Activated CD4-positive, alpha-beta T cell treated with anti-CD3 and anti-CD28 coated beads for 36 hours (primary cell): ENCODE measurements around the gene VSTM2B. TPM values are rescaled to one million over a fixed set of nuclear protein-coding genes. Genes with fewer than 3 reads are reported as not detected.

Experiments used
- ATAC-seq: fragments of 200-7000 bp; cut with Tn5 transposase; one replicate; pipeline ENCODE4 v1.10.0; 2021; ENCODE audit warnings: mild to moderate bottlenecking, moderate library complexity
- CTCF ChIA-PET: fragments of 350-600 bp; sonication (Branson Sonifier 250); formaldehyde crosslinking; loops from one replicate; lab custom pipeline; 2021; ENCODE audit warnings: antibody characterized with exemption; lab: Charles Lee
- POLR2A ChIA-PET: fragments of 350-600 bp; sonication (Branson Sonifier 250); formaldehyde crosslinking; loops from one replicate; lab custom pipeline; 2021; ENCODE audit warnings: antibody characterized with exemption, inconsistent platforms; lab: Charles Lee
- DNase-seq: peaks from one replicate; pipeline ENCODE4 v3.0.0-alpha.2; 2020
- H3K27ac Mint-ChIP-seq: one replicate; pipeline ENCODE4 v1.8.0; 2021; ENCODE audit warnings: mixed read lengths
- H3K27me3 Mint-ChIP-seq: one replicate; pipeline ENCODE4 v1.8.0; 2021; ENCODE audit warnings: mixed read lengths
- H3K36me3 Mint-ChIP-seq: one replicate; pipeline ENCODE4 v1.8.0; 2021; ENCODE audit warnings: low read depth, mixed read lengths
- H3K4me1 Mint-ChIP-seq: one replicate; pipeline ENCODE4 v1.8.0; 2021; ENCODE audit warnings: mixed read lengths
- H3K4me3 Mint-ChIP-seq: one replicate; pipeline ENCODE4 v1.8.0; 2021; ENCODE audit warnings: mild to moderate bottlenecking, moderate library complexity, mixed read lengths
- H3K9me3 Mint-ChIP-seq: one replicate; pipeline ENCODE4 v1.8.0; 2021; ENCODE audit warnings: low read depth, mixed read lengths
- intact Hi-C, 2 experiments: fragments of 100-400 bp; cut with DNase I in 1 of 2; cut with micrococcal nuclease in 1 of 2; formaldehyde crosslinking; loops; one replicate each; pipeline versions ENCODE4 v1.14.2 to v1.15.1; 2022 to 2024; cut with DNase I, micrococcal nuclease
- total RNA-seq, 2 experiments: library from RNA; stranded (reverse); gene quantifications; one replicate each; pipeline ENCODE4 v1.2.3, GENCODE V29; 2021

VSTM2B gene
- total RNA-seq, 2 experiments from 2014 or later: not detected

GRCh38 chr19:29563486-29564101 is 37.8 kb downstream of the VSTM2B start:
- DNase-seq (no peak), ATAC-seq (no peak)
- intact Hi-C loops: loop anchor here in 1 of 2 experiments (1.0 kb wide), 1 partner anchor 13 kb away; no protein-coding TSS in a partner anchor
- peaks cover 8% of the 10 kb centered on the region for H3K9me3 Mint-ChIP-seq
- no peak overlapping the region for H3K4me3 Mint-ChIP-seq
- POLR2A ChIA-PET: no interaction called here
- no peaks in the 10 kb centered on the region for H3K36me3 Mint-ChIP-seq
- CTCF ChIA-PET: no interaction called here
- peaks cover 12% of the 10 kb centered on the region for H3K4me1 Mint-ChIP-seq
- H3K27me3 Mint-ChIP-seq: peaks cover 30% of the 10 kb centered on the region
- no peak overlapping the region for H3K27ac Mint-ChIP-seq

- DNase-seq (peak; percentile 26), ATAC-seq (peak; percentile 76)
- CTCF ChIA-PET: interaction anchor here (1.3 kb wide), 1 partner anchor 23 kb away, joined by 4 read pairs; no protein-coding TSS in a partner anchor
- H3K9me3 Mint-ChIP-seq: peaks cover 4% of the 10 kb centered on the region
- POLR2A ChIA-PET: no interaction called here
- no peaks in the 10 kb centered on the region for H3K36me3 Mint-ChIP-seq
- H3K4me3 Mint-ChIP-seq: no peak overlapping the region
- no peak overlapping the region for H3K27ac Mint-ChIP-seq
- H3K4me1 Mint-ChIP-seq: peaks cover 12% of the 10 kb centered on the region
- H3K27me3 Mint-ChIP-seq: peaks cover 30% of the 10 kb centered on the region
- intact Hi-C loops: loop anchor here in 1 of 2 experiments (1.0 kb wide), 1 partner anchor 12 kb away; no protein-coding TSS in a partner anchor
These were observed 38.8 kb downstream of the VSTM2B start for GRCh38 chr19:29564574-29565005.

GRCh38 chr19:29565171-29565570 is 39.4 kb downstream of the VSTM2B start:
- ATAC-seq: peak; percentile 11

GRCh38 chr19:29566496-29567054 is 40.8 kb downstream of the VSTM2B start:
- ATAC-seq (no peak), DNase-seq (no peak)
- CTCF ChIA-PET: interaction anchor here (0.7 kb wide), 1 partner anchor 11 kb away, joined by 3 read pairs; no protein-coding TSS in a partner anchor
- Mint-ChIP-seq H3K27me3 (peaks cover 38% of the 10 kb centered on the region), H3K36me3 (no peaks in the 10 kb centered on the region), H3K9me3 (no peaks in the 10 kb centered on the region), H3K27ac (no peak overlapping the region), H3K4me1 (peaks cover 12% of the 10 kb centered on the region), H3K4me3 (no peak overlapping the region)
- intact Hi-C loops: no loop called here
- POLR2A ChIA-PET: no interaction called here

More at GRCh38 chr19:29565171-29565570, 39.4 kb downstream of the VSTM2B start:
- Mint-ChIP-seq H3K4me3 (no peak overlapping the region), H3K27me3 (peaks cover 33% of the 10 kb centered on the region), H3K4me1 (peaks cover 12% of the 10 kb centered on the region), H3K9me3 (peaks cover 2% of the 10 kb centered on the region), H3K36me3 (no peaks in the 10 kb centered on the region), H3K27ac (no peak overlapping the region)
- intact Hi-C loops: no loop called here
- DNase-seq: no peak
- ChIA-PET CTCF (interaction anchor here (1.3 kb wide), 1 partner anchor 22 kb away, joined by 4 read pairs; no protein-coding TSS in a partner anchor), POLR2A (interaction anchor here (0.5 to 0.7 kb wide), 2 partner anchors 34 to 261 kb away, joined by 3 to 9 read pairs; no protein-coding TSS in a partner anchor)

GRCh38 chr19:29567366-29567915 is 41.6 kb downstream of the VSTM2B start:
- intact Hi-C loops: no loop called here
- Mint-ChIP-seq H3K9me3 (no peaks in the 10 kb centered on the region), H3K27me3 (peaks cover 42% of the 10 kb centered on the region), H3K4me1 (peaks cover 12% of the 10 kb centered on the region), H3K27ac (no peak overlapping the region), H3K4me3 (no peak overlapping the region), H3K36me3 (no peaks in the 10 kb centered on the region)
- DNase-seq: no peak
- ChIA-PET POLR2A (no interaction called here), CTCF (no interaction called here)
- no peak for ATAC-seq

- no peak overlapping the region for H3K4me3 Mint-ChIP-seq
- ATAC-seq: no peak
- no peaks in the 10 kb centered on the region for H3K9me3 Mint-ChIP-seq
- H3K27me3 Mint-ChIP-seq: peaks cover 40% of the 10 kb centered on the region
- intact Hi-C loops: no loop called here
- no peaks in the 10 kb centered on the region for H3K36me3 Mint-ChIP-seq
- peaks cover 12% of the 10 kb centered on the region for H3K4me1 Mint-ChIP-seq
- POLR2A ChIA-PET: no interaction called here
- DNase-seq: no peak
- CTCF ChIA-PET: interaction anchor here (0.7 kb wide), 1 partner anchor 56 kb away, joined by 3 read pairs; no protein-coding TSS in a partner anchor
- no peak overlapping the region for H3K27ac Mint-ChIP-seq
These were observed 42.5 kb downstream of the VSTM2B start for GRCh38 chr19:29568036-29569025.

- ChIA-PET CTCF (interaction anchor here (0.7 kb wide), 1 partner anchor 55 kb away, joined by 3 read pairs; no protein-coding TSS in a partner anchor), POLR2A (no interaction called here)
- ATAC-seq (no peak), DNase-seq (no peak)
- intact Hi-C loops: no loop called here
- no peak overlapping the region for H3K4me3 Mint-ChIP-seq
- no peaks in the 10 kb centered on the region for H3K36me3 Mint-ChIP-seq
- H3K4me1 Mint-ChIP-seq: peaks cover 12% of the 10 kb centered on the region
- no peak overlapping the region for H3K27ac Mint-ChIP-seq
- peaks cover 45% of the 10 kb centered on the region for H3K27me3 Mint-ChIP-seq
- no peaks in the 10 kb centered on the region for H3K9me3 Mint-ChIP-seq
These were observed 43.5 kb downstream of the VSTM2B start for GRCh38 chr19:29569038-29569911.

- ChIA-PET POLR2A (no interaction called here), CTCF (no interaction called here)
- intact Hi-C loops: no loop called here
- Mint-ChIP-seq H3K36me3 (no peaks in the 10 kb centered on the region), H3K27me3 (peaks cover 49% of the 10 kb centered on the region), H3K4me3 (no peak overlapping the region), H3K4me1 (peaks cover 10% of the 10 kb centered on the region), H3K27ac (no peak overlapping the region), H3K9me3 (no peaks in the 10 kb centered on the region)
- DNase-seq (no peak), ATAC-seq (no peak)
These were observed 45.4 kb downstream of the VSTM2B start for GRCh38 chr19:29571181-29571580.

GRCh38 chr19:29573486-29573885 is 47.7 kb downstream of the VSTM2B start:
- POLR2A ChIA-PET: no interaction called here
- DNase-seq (no peak), ATAC-seq (no peak)
- H3K27ac Mint-ChIP-seq: no peak overlapping the region
- peaks cover 26% of the 10 kb centered on the region for H3K4me1 Mint-ChIP-seq
- no peaks in the 10 kb centered on the region for H3K9me3 Mint-ChIP-seq
- intact Hi-C loops: no loop called here
- H3K36me3 Mint-ChIP-seq: no peaks in the 10 kb centered on the region
- peaks cover 54% of the 10 kb centered on the region for H3K27me3 Mint-ChIP-seq
- CTCF ChIA-PET: no interaction called here
- no peak overlapping the region for H3K4me3 Mint-ChIP-seq

GRCh38 chr19:29574510-29574909 is 48.7 kb downstream of the VSTM2B start:
- Mint-ChIP-seq H3K27ac (no peak overlapping the region), H3K27me3 (peaks cover 61% of the 10 kb centered on the region), H3K36me3 (no peaks in the 10 kb centered on the region), H3K4me1 (peaks cover 26% of the 10 kb centered on the region), H3K4me3 (no peak overlapping the region), H3K9me3 (no peaks in the 10 kb centered on the region)
- no peak for DNase-seq
- ChIA-PET POLR2A (no interaction called here), CTCF (no interaction called here)
- no peak for ATAC-seq
- intact Hi-C loops: no loop called here
